D721Med (cell line): Measurements from ENCODE around the gene CR1.

Experiments
- DNase-seq: peaks from one replicate; pipeline ENCODE4 v3.0.0; 2011; ENCODE audit warnings: low spot score; ENCODE audit not compliant: insufficient read length
- FAIRE-seq: peaks from 2 replicates; lab custom pipeline; 2011; peaks lifted over from hg19 to GRCh38; lab: Jason Lieb, UNC
- TF ChIP-seq, protein P1 (sequence below): IDR thresholded peaks from 2 replicates; pipeline ENCODE4 v1.5.1; 2012; ENCODE audit warnings: mild to moderate bottlenecking, control low read depth; ENCODE audit not compliant: insufficient read depth; ENCODE audit errors: missing control alignments

The CR1 gene

GRCh38 chr1:207644852-207645634, 149.1 kb downstream of the CR1 start, which contains the start of gene CR1L:
Gene CR1L (plus strand): TSS chr1:207645133. CDS start chr1:207645234, 101 bp downstream.
- no peak for FAIRE-seq
- no peak for DNase-seq
- TF ChIP-seq, protein P1, sequence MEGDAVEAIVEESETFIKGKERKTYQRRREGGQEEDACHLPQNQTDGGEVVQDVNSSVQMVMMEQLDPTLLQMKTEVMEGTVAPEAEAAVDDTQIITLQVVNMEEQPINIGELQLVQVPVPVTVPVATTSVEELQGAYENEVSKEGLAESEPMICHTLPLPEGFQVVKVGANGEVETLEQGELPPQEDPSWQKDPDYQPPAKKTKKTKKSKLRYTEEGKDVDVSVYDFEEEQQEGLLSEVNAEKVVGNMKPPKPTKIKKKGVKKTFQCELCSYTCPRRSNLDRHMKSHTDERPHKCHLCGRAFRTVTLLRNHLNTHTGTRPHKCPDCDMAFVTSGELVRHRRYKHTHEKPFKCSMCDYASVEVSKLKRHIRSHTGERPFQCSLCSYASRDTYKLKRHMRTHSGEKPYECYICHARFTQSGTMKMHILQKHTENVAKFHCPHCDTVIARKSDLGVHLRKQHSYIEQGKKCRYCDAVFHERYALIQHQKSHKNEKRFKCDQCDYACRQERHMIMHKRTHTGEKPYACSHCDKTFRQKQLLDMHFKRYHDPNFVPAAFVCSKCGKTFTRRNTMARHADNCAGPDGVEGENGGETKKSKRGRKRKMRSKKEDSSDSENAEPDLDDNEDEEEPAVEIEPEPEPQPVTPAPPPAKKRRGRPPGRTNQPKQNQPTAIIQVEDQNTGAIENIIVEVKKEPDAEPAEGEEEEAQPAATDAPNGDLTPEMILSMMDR, result no peak

- FAIRE-seq (no peak), DNase-seq (no peak)
- TF ChIP-seq, protein P1, result no peak
Observed at GRCh38 chr1:207645635-207646081, 149.7 kb downstream of the CR1 start.

DNA sequence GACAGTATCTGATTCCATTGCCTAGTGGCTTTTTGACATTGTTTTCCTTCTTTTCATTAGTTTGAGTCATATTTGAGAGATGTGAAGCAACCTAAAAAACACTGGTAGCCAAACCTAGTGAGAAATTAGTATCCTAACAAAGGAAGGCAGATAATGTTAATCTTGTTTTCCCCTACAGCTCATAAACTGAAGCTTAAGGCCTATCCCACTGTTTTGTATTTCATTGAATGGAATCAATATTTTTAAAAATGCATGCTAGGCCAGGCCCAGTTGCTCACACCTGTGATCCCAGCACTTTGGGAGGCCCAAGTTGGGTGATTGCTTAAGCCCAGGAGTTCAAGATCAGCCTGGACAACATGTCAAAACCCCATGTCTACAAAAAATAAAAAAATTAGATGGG, 150.2 kb downstream of the CR1 start:
- no peak for FAIRE-seq
- TF ChIP-seq, protein P1, result no peak
- no peak for DNase-seq

GRCh38 chr1:207646944-207647579, 151.1 kb downstream of the CR1 start:
- no peak for FAIRE-seq
- TF ChIP-seq, protein P1, result no peak
- DNase-seq, result no peak

DNA sequence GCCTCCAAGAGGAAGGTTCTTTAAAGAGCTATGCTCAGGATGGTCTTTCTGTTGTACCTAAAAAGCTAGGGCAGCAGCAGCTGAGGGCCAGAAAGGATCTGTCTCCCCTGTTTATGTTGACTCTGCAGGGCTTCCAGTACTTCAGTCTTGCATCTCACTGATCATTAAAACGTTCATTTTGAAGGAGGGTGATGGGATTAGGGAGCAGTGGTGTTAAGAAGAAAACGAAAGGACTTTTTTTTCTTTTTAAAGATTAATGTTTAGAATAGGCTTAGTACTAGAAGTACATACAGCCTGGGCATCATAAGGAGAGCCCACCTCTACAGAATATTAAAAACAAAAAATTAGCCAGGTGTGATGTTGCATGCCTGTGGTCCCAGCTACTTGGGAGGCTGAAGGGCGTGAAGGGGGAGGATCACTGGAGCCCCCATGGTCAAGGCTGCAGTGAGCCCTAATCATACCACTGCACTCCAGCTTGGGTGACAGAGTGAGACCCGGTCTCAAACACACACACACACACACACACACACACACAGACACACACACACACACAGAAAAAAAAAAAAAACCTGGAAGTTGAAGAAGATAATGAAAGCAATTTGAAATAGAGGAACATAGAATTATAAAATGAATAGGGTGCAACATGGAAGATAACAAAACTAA, 151.8 kb downstream of the CR1 start:
- DNase-seq (no peak), FAIRE-seq (no peak)
- TF ChIP-seq, protein P1, result no peak

DNA sequence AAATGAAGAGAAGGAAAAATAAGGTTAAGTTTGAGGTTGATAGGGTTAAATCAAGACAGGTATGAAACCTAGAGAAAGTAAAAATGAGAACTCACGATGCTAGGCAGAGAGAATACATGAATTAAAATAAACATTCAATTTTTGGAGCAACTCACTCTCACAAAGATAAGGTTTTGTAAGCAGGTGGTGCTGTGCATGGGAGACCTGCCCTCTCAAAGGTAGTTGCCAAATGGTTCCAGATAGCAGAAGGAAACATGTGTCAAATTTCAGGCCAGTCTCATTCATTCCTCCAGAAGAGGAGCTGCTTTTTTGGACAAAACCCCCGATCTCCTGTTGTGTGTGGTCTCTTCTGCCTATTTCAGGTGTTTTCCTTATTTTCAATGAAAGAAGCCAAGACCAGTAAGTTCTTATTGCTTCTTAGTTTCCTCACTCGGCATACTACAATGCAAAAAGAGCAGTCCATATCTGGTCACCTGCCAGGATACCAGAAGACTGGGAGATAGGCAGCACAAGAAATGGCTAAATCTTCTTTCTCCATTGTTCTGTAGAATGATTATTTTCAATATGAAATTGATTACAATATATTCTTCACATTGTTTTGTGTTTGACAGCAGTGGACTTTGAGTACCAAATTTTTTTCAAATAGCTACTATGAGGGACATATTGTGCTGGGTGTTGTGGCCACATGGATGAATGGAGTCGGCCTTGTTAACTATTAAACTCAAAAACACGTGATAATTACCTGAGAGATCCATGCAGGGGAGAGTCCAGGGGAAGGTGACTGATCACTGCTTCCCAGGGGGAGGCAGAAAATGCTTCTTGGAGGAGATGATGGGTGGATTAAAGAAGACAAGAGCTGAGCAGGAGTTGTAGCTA, 152.6 kb downstream of the CR1 start:
- no peak for FAIRE-seq
- DNase-seq, result no peak
- TF ChIP-seq, protein P1, result no peak
